ENCODE results near the gene ARVCF. TPM values are rescaled to one million over a fixed set of nuclear protein-coding genes. Genes with fewer than 3 reads are reported as not detected.

ARVCF gene
- total and polyA plus RNA-seq, 2 of the 8 experiments (the other 6 are each of a cell fraction or from before 2014, with no cell fraction given) = 31.0 to 43.2 TPM

- TF ChIP-seq CHD7 (IDR thresholded peaks at IDR 0.05; ENCODE audit: insufficient replicate concordance, low read length) = no peak
Measured at GRCh38 chr22:19961201-19961580, 55.4 kb downstream of the ARVCF start (continued).
